Subcutaneous adipose tissue (tissue), 4 donors: ENCODE results near the gene PSG5. TPM values are rescaled to one million over a fixed set of nuclear protein-coding genes. Genes with fewer than 3 reads are reported as not detected.

Experiments
- total RNA-seq, 4 donors: library from RNA; depleted of rRNA; stranded (reverse); fragments of >200 nt; gene quantifications; one replicate each; pipeline ENCODE4 v1.1.0, GENCODE V29; 2016
- TF ChIP-seq, protein P1 (sequence below): fragments of 450-650 bp; IDR thresholded peaks from one replicate; pipeline ENCODE4 v1.5.1; 2016; ENCODE audit warnings: low read depth, mild to moderate bottlenecking, control low read depth, antibody characterized with exemption, moderate library complexity

Gene PSG5
- total RNA-seq, 4 donors from 2014 or later = not detected

DNA sequence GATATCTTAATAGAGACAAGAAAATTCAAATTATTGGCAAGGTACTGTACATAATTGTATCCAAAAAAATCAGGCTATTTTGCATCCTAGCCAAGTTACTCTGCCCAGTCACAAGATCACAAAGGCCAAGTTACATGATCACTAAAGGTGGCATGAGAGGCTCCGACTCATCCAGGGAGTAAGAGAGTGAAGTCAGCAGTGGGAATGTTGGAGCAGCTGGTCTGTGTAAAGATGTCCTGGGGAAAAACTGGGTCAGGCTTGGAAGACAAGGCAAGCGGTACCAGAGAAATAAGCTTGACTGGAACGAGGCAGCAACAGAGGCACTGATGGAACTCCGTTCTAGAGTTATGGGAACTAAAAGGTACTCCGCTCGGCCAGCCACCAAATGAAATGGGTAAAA is 53.6 kb downstream of the PSG5 start:
- TF ChIP-seq, protein P1, sequence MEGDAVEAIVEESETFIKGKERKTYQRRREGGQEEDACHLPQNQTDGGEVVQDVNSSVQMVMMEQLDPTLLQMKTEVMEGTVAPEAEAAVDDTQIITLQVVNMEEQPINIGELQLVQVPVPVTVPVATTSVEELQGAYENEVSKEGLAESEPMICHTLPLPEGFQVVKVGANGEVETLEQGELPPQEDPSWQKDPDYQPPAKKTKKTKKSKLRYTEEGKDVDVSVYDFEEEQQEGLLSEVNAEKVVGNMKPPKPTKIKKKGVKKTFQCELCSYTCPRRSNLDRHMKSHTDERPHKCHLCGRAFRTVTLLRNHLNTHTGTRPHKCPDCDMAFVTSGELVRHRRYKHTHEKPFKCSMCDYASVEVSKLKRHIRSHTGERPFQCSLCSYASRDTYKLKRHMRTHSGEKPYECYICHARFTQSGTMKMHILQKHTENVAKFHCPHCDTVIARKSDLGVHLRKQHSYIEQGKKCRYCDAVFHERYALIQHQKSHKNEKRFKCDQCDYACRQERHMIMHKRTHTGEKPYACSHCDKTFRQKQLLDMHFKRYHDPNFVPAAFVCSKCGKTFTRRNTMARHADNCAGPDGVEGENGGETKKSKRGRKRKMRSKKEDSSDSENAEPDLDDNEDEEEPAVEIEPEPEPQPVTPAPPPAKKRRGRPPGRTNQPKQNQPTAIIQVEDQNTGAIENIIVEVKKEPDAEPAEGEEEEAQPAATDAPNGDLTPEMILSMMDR = no peak

DNA sequence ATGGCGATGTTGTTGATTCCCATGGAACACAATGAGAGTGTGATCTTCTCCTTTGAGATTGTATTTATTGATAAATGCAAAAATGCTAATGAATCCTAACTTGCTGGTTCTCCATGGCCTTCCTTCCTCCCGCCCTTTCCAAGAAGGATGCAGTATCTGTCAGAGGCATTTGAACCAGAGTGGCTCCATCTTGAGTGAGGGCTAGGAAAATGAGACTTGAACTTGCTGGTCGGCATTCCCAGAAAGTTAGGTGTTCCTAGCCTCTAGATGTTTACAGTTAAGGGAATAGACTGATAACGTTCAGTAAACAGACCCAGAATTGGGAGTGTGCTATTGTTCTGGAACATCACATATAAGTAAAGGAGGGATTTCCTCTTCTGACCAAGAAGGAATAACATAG is 59.6 kb downstream of the PSG5 start:
- TF ChIP-seq, protein P1 = no peak

DNA sequence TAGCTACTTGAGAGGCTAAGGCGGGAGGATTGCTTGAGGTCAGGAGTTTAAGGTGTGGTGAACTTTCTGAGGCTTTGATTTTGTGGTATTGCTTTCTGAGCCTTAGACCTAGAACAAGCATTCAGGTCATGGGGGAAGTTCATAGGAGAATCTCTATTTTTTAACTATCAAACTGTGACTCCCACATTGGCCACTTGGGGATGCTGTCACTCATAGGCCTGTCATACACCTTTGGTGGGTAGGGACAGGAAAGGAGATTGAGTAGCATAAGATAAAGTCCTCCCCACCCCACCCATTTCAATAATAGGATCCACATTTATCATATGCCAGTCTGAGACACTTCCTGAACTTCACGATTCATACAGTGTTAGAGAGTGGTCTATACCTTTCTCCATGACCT is 62.0 kb downstream of the PSG5 start:
- TF ChIP-seq, protein P1 = no peak

Other genes with a start within 250 kb of the PSG5 start
- gene PSG7, start 249.3 kb downstream of the PSG5 start, total RNA-seq = not detected
- gene PSG11, start 160.1 kb downstream of the PSG5 start, total RNA-seq = not detected
- gene PSG2, start 103.8 kb downstream of the PSG5 start, total RNA-seq = not detected
- not detected for gene PSG4, start 19.1 kb upstream of the PSG5 start, total RNA-seq
- gene PSG9, start 83.0 kb upstream of the PSG5 start, total RNA-seq = not detected
- 1 to 10 TPM in 2 of 4 donors, not detected in 2; 3.6 to 6.8 TPM for gene CD177, start 167.2 kb upstream of the PSG5 start, total RNA-seq
- gene TEX101, start 228.4 kb upstream of the PSG5 start, total RNA-seq = not detected